ENCODE results near the gene ZNF334. TPM values are rescaled to one million over a fixed set of nuclear protein-coding genes. Genes with fewer than 3 reads are reported as not detected.

Gene ZNF334
- total RNA-seq, 1 donor from 2014 or later: 7.8 TPM

DNA sequence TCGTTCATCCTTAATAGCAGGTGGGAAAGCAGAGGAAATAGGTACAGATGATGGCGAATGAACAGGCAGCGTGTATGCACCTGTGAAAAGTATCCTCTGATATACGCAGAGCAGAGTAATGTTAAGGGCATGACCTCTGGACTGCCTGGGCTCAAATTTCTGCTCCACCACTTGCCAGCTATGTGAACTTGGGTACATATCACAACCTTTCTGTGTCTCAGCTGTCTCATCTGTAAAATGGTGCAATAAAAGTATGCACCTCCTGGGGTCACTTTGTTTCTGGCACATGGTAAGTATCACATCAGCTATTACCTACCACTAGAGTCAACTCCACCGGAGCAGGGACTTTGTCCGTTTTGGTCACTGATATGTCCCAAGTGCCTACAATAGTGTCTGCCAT lies 34.6 kb upstream of the ZNF334 start:
- TF ChIP-seq, protein P1, sequence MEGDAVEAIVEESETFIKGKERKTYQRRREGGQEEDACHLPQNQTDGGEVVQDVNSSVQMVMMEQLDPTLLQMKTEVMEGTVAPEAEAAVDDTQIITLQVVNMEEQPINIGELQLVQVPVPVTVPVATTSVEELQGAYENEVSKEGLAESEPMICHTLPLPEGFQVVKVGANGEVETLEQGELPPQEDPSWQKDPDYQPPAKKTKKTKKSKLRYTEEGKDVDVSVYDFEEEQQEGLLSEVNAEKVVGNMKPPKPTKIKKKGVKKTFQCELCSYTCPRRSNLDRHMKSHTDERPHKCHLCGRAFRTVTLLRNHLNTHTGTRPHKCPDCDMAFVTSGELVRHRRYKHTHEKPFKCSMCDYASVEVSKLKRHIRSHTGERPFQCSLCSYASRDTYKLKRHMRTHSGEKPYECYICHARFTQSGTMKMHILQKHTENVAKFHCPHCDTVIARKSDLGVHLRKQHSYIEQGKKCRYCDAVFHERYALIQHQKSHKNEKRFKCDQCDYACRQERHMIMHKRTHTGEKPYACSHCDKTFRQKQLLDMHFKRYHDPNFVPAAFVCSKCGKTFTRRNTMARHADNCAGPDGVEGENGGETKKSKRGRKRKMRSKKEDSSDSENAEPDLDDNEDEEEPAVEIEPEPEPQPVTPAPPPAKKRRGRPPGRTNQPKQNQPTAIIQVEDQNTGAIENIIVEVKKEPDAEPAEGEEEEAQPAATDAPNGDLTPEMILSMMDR (IDR thresholded peaks at IDR 0.05; ENCODE audit: insufficient read depth, low read length, poor library complexity, severe bottlenecking): no peak
- H3K4me3 ChIP-seq (ENCODE audit: low read depth, low read length): no peak overlapping the region
- DNase-seq (ENCODE audit: low read depth): no peak
- no peaks in the 10 kb centered on the region for H3K36me3 ChIP-seq (ENCODE audit: control insufficient read depth, insufficient read depth, low read length)
- no peaks in the 10 kb centered on the region for H3K27me3 ChIP-seq (ENCODE audit: control insufficient read depth, insufficient read depth, low read length)

DNA sequence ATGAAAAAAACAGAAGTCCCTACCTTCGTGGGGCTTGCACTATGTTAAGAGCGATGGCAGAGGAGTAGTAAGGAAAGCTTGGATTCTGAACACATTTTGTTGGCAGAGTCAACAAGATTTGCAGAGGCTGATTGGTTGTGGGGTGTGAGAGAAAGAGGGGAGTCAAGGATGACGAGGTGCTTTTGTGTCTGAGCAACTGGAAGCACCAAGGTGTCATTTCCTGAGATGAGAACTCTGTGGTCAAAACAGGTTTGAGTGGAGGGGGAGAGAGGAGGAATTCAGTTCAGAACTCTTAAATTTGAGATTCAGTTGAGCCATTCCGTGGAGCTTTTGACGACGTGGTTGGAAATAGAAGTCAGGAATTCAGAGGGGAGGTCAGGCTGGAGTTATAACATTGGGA lies 33.6 kb upstream of the ZNF334 start:
- TF ChIP-seq, protein P1 (IDR thresholded peaks at IDR 0.05; ENCODE audit: insufficient read depth, low read length, poor library complexity, severe bottlenecking): no peak
- Histone ChIP-seq H3K27me3 (ENCODE audit: control insufficient read depth, insufficient read depth, low read length) (peaks cover 2% of the 10 kb centered on the region), H3K36me3 (ENCODE audit: control insufficient read depth, insufficient read depth, low read length) (no peaks in the 10 kb centered on the region), H3K4me3 (ENCODE audit: low read depth, low read length) (no peak overlapping the region)
- no peak for DNase-seq (ENCODE audit: low read depth)

DNA sequence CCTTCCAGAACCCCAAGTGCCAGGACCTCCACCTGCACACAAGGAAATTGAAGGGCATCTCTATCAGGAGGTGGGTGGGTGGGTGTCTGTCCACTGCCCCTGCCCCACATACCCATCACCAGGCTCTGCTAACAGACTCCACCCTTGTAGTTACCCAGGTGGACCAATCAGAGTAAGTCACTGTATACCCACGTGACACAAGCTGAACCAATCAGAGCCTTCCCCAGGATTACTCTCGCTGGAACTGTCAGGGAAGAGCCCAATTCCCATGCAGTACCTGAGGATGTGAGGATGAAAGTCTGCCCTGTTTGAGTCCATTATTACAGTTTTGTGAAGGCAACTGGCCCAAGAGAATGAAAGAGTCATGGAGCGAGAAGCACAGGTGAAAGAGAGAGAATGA lies 32.9 kb upstream of the ZNF334 start:
- no peak for DNase-seq (ENCODE audit: low read depth)
- H3K27me3 ChIP-seq (ENCODE audit: control insufficient read depth, insufficient read depth, low read length): peaks cover 4% of the 10 kb centered on the region
- no peak overlapping the region for H3K4me3 ChIP-seq (ENCODE audit: low read depth, low read length)
- no peaks in the 10 kb centered on the region for H3K36me3 ChIP-seq (ENCODE audit: control insufficient read depth, insufficient read depth, low read length)
- TF ChIP-seq, protein P1 (IDR thresholded peaks at IDR 0.05; ENCODE audit: insufficient read depth, low read length, poor library complexity, severe bottlenecking): no peak

DNA sequence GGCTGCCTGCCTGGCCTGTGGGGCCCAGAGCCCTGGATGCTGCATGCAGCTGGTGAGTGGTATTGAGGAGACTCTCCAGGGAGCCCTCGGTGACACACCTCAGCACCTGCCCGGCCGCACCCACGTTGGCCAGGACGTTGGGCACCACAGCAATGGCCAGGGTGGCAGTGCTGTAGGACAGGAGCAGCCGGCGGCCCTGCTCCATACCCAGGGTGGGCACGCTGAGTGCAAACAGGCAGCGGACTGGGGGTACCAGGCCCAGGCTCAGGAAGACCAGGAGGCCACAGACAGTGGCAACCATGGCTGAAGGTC lies 32.4 kb upstream of the ZNF334 start:
- H3K36me3 ChIP-seq (ENCODE audit: control insufficient read depth, insufficient read depth, low read length): no peaks in the 10 kb centered on the region
- peaks cover 7% of the 10 kb centered on the region for H3K27me3 ChIP-seq (ENCODE audit: control insufficient read depth, insufficient read depth, low read length)
- TF ChIP-seq, protein P1 (IDR thresholded peaks at IDR 0.05; ENCODE audit: insufficient read depth, low read length, poor library complexity, severe bottlenecking): no peak
- H3K4me3 ChIP-seq (ENCODE audit: low read depth, low read length): no peak overlapping the region
- no peak for DNase-seq (ENCODE audit: low read depth)

DNA sequence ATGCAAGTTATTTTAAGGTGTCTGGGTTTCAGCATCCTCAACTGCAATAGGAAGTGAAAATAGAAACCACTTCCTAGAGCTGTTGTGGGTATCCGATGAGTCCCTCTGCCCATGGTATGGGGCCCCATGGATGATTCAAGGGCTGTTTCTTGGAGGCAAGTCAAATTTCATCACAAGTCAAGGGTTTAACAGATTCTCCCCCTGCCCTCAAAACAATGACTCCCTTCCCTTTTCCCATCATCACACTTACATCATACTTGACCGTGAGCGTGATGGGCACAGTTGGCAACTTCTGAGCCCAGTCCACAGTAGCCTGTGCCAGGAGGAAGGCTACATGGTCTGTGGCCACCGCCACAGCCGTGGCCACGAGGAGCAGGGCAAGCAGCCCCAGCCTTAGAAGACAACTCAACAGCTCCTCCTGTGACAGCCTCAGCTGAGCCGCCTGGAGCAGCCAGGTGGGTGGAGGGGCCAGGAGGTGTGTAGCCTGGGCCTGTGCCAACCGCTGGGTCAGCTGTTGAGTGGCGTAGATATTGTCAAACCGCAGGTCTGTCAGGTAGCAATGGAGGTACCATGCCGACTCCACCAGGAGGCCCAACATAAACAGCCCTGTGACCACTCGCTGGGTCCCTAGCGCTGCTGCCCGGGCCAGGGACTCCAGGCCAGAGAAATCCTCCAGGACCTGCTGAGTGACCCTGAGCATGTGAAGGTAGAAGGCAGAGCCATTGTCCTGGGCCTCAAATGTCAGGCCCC lies 31.9 kb upstream of the ZNF334 start:
- no peak for DNase-seq (ENCODE audit: low read depth)
- H3K4me3 ChIP-seq (ENCODE audit: low read depth, low read length): no peak overlapping the region

More for the DNA sequence above, 31.9 kb upstream of the ZNF334 start:
- Histone ChIP-seq H3K36me3 (ENCODE audit: control insufficient read depth, insufficient read depth, low read length) (no peaks in the 10 kb centered on the region), H3K27me3 (ENCODE audit: control insufficient read depth, insufficient read depth, low read length) (peaks cover 7% of the 10 kb centered on the region)
- TF ChIP-seq, protein P1 (IDR thresholded peaks at IDR 0.05; ENCODE audit: insufficient read depth, low read length, poor library complexity, severe bottlenecking): no peak
